Transverse colon (tissue), 4 donors: ENCODE data around the gene CCSER2. TPM values are rescaled to one million over a fixed set of nuclear protein-coding genes. Genes with fewer than 3 reads are reported as not detected.

Experiments used
- DNase-seq: peaks from one replicate; pipeline ENCODE4 v3.0.0-alpha.2; 2019
- H3K27ac ChIP-seq, 4 donors: fragments of 200-600 bp; sonication (generic); 2 replicates each; pipeline ENCODE4 v1.5.1; 2016 to 2018; ENCODE audit warnings: inconsistent platforms in 4 of 4
- H3K27me3 ChIP-seq: fragments of 200-600 bp; sonication (generic); 2 replicates; pipeline ENCODE4 v1.5.1; 2017; ENCODE audit warnings: inconsistent platforms
- H3K36me3 ChIP-seq, 4 donors: fragments of 200-600 bp; sonication (generic); 2 replicates each; pipeline ENCODE4 v1.5.1; 2017 to 2019; ENCODE audit warnings: inconsistent platforms in 4 of 4
- H3K4me1 ChIP-seq, 4 donors: fragments of 200-600 bp; sonication (generic); 2 replicates each; pipeline ENCODE4 v1.5.1; 2017 to 2020; ENCODE audit warnings: inconsistent platforms in 4 of 4
- H3K4me3 ChIP-seq, 4 donors: fragments of 200-600 bp; sonication (generic); 1 replicate in 1 of 4; 2 replicates in 3 of 4; pipeline versions ENCODE4 v1.5.1 to v1.6.1; 2017 to 2019; ENCODE audit warnings: inconsistent platforms in 4 of 4
- H3K9me3 ChIP-seq, 2 donors: fragments of 200-600 bp; sonication (generic); 2 replicates each; pipeline ENCODE4 v1.5.1; 2017 to 2019; ENCODE audit warnings: inconsistent platforms in 2 of 2
- EP300 ChIP-seq: sonication (generic); formaldehyde crosslinking; IDR thresholded peaks from one replicate; pipeline ENCODE4 v1.6.1; 2017; ENCODE audit warnings: antibody characterized with exemption, low read depth
- POLR2A ChIP-seq: fragments of 450-650 bp; IDR thresholded peaks from one replicate; pipeline ENCODE4 v1.6.1; 2016; ENCODE audit warnings: antibody characterized with exemption, mild to moderate bottlenecking, moderate library complexity
- POLR2AphosphoS5 ChIP-seq, 3 donors: sonication (generic); formaldehyde crosslinking; IDR thresholded peaks; one replicate each; pipeline ENCODE4 v1.6.1; 2016; ENCODE audit warnings: antibody characterized with exemption in 3 of 3
- WGBS, 2 donors: methylation state at CpG; one replicate each; pipeline ENCODE4 v1.1.5; 2018; ENCODE audit warnings: low coverage in 1 of 2; 5-methylcytosine and 5-hydroxymethylcytosine counted together
- in situ Hi-C, 4 donors: fragments of 200-750 bp; cut with MboI; loops; one replicate each; pipeline versions ENCODE4 v1.15.0 to v1.15.1; 2017; ENCODE audit warnings: low sequenced_read_pairs in 3 of 4, low pct_ligation_motif_present in 1 of 4, low pct_unique_long_range_greater_than_20kb in 1 of 4
- intact Hi-C: fragments of 100-400 bp; cut with DNase I; formaldehyde crosslinking; loops from one replicate; pipeline ENCODE4 v1.15.1; 2023; ENCODE audit warnings: low total_unique reads
- total RNA-seq, 4 donors: library from RNA; depleted of rRNA; stranded (reverse); fragments of >200 nt; gene quantifications; one replicate each; pipeline ENCODE4 v1.1.0, GENCODE V29; 2016
- TF ChIP-seq, protein P1 (sequence below), 5 experiments: fragments of 200-600 bp in 3 of 5; fragments of 450-650 bp in 2 of 5; sonication (generic) in 3 of 5; IDR thresholded peaks; 1 replicate in 2 of 5; 2 replicates in 3 of 5; pipeline ENCODE4 v1.5.1; 2016 to 2017; ENCODE audit warnings: antibody characterized with exemption in 5 of 5, inconsistent platforms in 3 of 5, mild to moderate bottlenecking in 2 of 5, moderate library complexity in 1 of 5

CCSER2 gene
- total RNA-seq, 4 donors from 2014 or later, result 20.9 to 45.6 (median 33.7) TPM

DNA sequence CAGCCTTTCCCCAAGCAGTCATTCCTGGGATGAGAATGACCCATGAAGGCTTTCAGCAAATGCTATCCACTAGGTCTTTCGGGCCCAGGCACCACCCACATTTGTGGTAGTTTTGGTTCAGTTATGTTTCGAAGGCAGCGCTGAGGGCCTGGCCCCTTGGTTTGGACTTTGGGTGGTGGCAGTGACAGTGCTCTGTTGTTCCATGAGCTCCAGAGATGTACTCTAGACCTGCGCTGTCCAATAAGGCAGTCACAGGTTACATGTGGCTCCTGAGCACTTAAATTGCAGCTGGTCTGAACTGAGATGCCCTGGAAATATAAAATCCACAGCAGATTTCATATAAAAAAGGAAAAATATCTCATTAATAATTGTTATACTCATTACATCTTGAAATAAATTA is 209.6 kb downstream of the CCSER2 start:
- in situ Hi-C loops, result loop anchor here (5.0 to 25.0 kb wide), 5 partner anchors 151 to 273 kb away; no protein-coding TSS in a partner anchor
- no peak for DNase-seq

GRCh38 chr10:84539216-84539615 is 210.8 kb downstream of the CCSER2 start:
- H3K36me3 ChIP-seq, result no peaks in the 10 kb centered on the region
- intact Hi-C loops (loop anchor here (5.0 kb wide), 1 partner anchor 272 kb away; no protein-coding TSS in a partner anchor), in situ Hi-C loops (loop anchor here (5.0 to 25.0 kb wide), 5 partner anchors 152 to 274 kb away; no protein-coding TSS in a partner anchor)
- 63 to 83% methylated on average over 3 of the region's 3 CpGs for WGBS, 2 donors
- H3K27ac ChIP-seq, result no peak overlapping the region
- peaks cover 0 to 10% (median 7%) of the 10 kb centered on the region in 4 donors for H3K4me1 ChIP-seq
- TF ChIP-seq, protein P1, sequence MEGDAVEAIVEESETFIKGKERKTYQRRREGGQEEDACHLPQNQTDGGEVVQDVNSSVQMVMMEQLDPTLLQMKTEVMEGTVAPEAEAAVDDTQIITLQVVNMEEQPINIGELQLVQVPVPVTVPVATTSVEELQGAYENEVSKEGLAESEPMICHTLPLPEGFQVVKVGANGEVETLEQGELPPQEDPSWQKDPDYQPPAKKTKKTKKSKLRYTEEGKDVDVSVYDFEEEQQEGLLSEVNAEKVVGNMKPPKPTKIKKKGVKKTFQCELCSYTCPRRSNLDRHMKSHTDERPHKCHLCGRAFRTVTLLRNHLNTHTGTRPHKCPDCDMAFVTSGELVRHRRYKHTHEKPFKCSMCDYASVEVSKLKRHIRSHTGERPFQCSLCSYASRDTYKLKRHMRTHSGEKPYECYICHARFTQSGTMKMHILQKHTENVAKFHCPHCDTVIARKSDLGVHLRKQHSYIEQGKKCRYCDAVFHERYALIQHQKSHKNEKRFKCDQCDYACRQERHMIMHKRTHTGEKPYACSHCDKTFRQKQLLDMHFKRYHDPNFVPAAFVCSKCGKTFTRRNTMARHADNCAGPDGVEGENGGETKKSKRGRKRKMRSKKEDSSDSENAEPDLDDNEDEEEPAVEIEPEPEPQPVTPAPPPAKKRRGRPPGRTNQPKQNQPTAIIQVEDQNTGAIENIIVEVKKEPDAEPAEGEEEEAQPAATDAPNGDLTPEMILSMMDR (IDR thresholded peaks at IDR 0.05), result no peak
- TF ChIP-seq EP300 (no peak), POLR2AphosphoS5 (IDR thresholded peaks at IDR 0.05) (no peak), POLR2A (no peak)
- no peaks in the 10 kb centered on the region for H3K9me3 ChIP-seq
- no peak for DNase-seq
- peaks cover 10% of the 10 kb centered on the region for H3K27me3 ChIP-seq
- no peak overlapping the region for H3K4me3 ChIP-seq

More for the DNA sequence above, 209.6 kb downstream of the CCSER2 start:
- peaks cover 0 to 10% (median 7%) of the 10 kb centered on the region in 4 donors for H3K4me1 ChIP-seq
- intact Hi-C loops, result loop anchor here (5.0 kb wide), 1 partner anchor 271 kb away; no protein-coding TSS in a partner anchor
- H3K27me3 ChIP-seq, result peaks cover 10% of the 10 kb centered on the region
- H3K4me3 ChIP-seq, result no peak overlapping the region
- no peak overlapping the region for H3K27ac ChIP-seq
- TF ChIP-seq, protein P1 (IDR thresholded peaks at IDR 0.05), result no peak
- TF ChIP-seq POLR2A, result no peak
- no peak for TF ChIP-seq POLR2AphosphoS5 (IDR thresholded peaks at IDR 0.05)
- TF ChIP-seq EP300, result no peak
- no peaks in the 10 kb centered on the region for H3K36me3 ChIP-seq
- no peaks in the 10 kb centered on the region for H3K9me3 ChIP-seq
- 80 to 81% methylated on average over 2 to 4 of the region's 4 CpGs for WGBS, 2 donors

DNA sequence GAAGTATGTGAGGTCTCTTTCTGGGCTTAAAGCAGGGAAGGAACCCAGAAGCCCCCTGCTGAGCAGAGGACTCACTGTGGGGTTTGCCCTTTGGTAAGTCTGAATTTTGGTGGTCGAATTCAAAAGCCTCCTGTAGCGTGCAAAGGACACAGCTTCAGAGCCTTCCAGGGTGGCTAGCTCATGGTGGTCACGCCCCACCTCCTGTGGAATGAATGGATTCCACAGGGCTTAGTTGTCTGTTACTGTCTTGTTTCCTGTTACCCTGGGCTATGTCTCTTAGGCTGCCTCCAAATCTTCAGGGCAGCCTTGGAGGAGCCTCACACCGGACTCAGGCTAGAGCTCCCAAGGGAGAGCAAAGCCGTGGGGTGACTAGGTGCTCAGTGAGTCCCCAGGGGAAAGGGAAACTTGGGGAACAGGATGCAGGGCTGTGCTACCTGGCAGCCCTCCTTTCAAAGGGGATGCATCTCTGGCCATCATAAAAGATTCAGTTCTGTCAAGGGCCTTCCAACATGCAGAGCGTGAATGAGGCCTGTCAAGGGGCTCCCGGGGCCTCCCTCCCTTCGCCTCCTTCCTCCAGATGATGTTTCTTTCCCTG is 211.7 kb downstream of the CCSER2 start:
- intact Hi-C loops (loop anchor here (2.0 to 5.0 kb wide), 2 partner anchors 165 to 202 kb away; no protein-coding TSS in a partner anchor), in situ Hi-C loops (loop anchor here in 1 of 4 donors (25.0 kb wide), 1 partner anchor 153 kb away; no protein-coding TSS in a partner anchor)
- H3K4me3 ChIP-seq, result peak overlapping the region in 1 of 4 donors; percentile 42
- H3K36me3 ChIP-seq, result no peaks in the 10 kb centered on the region
- TF ChIP-seq, protein P1 (IDR thresholded peaks at IDR 0.05), result no peak
- TF ChIP-seq POLR2A (no peak), POLR2AphosphoS5 (IDR thresholded peaks at IDR 0.05) (no peak), EP300 (no peak)
- H3K27me3 ChIP-seq, result peaks cover 10% of the 10 kb centered on the region
- H3K9me3 ChIP-seq, result no peaks in the 10 kb centered on the region
- DNase-seq, result no peak
- H3K27ac ChIP-seq, result no peak overlapping the region
- H3K4me1 ChIP-seq, result peaks cover 0 to 10% (median 7%) of the 10 kb centered on the region in 4 donors
- 34% methylated on average over 8 of the region's 8 CpGs; no CpG with 5 or more reads in 1 of the 2 donors for WGBS, 2 donors

DNA sequence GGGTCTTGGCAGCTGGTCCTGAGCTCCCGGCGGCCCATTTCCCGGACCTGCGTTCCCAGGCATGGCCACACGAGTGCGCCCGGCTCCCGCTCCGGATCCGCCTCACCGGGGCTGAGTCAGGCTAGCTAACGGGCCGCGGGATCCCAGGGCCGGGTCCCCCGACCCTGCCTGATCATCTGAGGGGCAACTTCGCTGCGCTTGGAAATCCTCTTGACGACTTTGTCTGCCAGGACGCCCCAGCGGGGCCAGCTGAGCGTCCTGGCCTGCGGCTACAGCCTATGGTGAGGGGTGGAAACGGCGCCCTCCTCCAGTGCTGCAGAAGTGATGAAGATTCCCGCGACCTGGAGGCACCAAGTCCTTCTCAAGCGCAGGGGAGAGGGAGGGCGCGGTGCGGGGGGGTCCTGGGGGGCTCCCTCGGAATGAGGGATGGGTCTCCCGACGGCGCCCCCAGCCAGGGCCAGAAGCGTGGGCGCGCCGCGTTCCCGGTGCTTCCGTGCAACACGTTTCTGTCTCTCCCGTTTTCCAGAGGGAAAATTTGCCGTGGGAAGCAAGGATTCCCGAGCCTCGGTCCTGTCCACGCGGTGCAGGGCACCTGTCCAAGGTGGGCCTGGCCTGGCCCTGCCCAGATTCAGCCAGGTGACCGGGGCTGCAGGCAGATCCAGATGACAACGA is 212.4 kb downstream of the CCSER2 start:
- intact Hi-C loops, result loop anchor here (2.0 to 5.0 kb wide), 2 partner anchors 166 to 202 kb away; no protein-coding TSS in a partner anchor
- no peak overlapping the region for H3K27ac ChIP-seq
- peak; percentile 44 for DNase-seq
- no peaks in the 10 kb centered on the region for H3K9me3 ChIP-seq
- peaks cover 10% of the 10 kb centered on the region for H3K27me3 ChIP-seq
- H3K36me3 ChIP-seq, result no peaks in the 10 kb centered on the region
- 28% methylated on average over 30 of the region's 51 CpGs; no CpG with 5 or more reads in 1 of the 2 donors for WGBS, 2 donors
- in situ Hi-C loops, result loop anchor here in 1 of 4 donors (25.0 kb wide), 1 partner anchor 153 kb away; no protein-coding TSS in a partner anchor
- H3K4me3 ChIP-seq, result peak overlapping the region; percentile 13 to 42 (median 23)
- H3K4me1 ChIP-seq, result peaks cover 0 to 10% (median 7%) of the 10 kb centered on the region in 4 donors
- TF ChIP-seq EP300, result no peak
- TF ChIP-seq, protein P1 (IDR thresholded peaks at IDR 0.05), result peak; percentile 75 to 80 (median 75)
